WTC11 (cell line): ENCODE results near the gene MEDAG. TPM values are rescaled to one million over a fixed set of nuclear protein-coding genes. Genes with fewer than 3 reads are reported as not detected.

ENCODE experiments used
- ATAC-seq: fragments of 200-7000 bp; cut with Tn5 transposase; 2 replicates; pipeline ENCODE4 v1.10.0; 2021; ENCODE audit warnings: mild to moderate bottlenecking, moderate library complexity
- CTCF ChIA-PET: fragments of 300-600 bp; sonication (Branson Sonifier 250); formaldehyde crosslinking; loops from one replicate; lab custom pipeline; 2021; ENCODE audit warnings: antibody characterized with exemption; lab: Charles Lee
- POLR2A ChIA-PET: fragments of 350-600 bp; sonication (Branson Sonifier 250); formaldehyde crosslinking; loops from one replicate; lab custom pipeline; 2021; ENCODE audit warnings: antibody characterized with exemption; lab: Charles Lee
- DNase-seq: peaks from one replicate; pipeline ENCODE4 v3.0.0; 2021; ENCODE audit warnings: low spot score
- H3K27ac Mint-ChIP-seq: 2 replicates; pipeline ENCODE4 v1.8.0; 2021; ENCODE audit warnings: mixed read lengths
- H3K27me3 Mint-ChIP-seq: 2 replicates; pipeline ENCODE4 v1.8.0; 2021; ENCODE audit warnings: low read depth, mild to moderate bottlenecking, moderate library complexity, mixed read lengths
- H3K36me3 Mint-ChIP-seq: 2 replicates; pipeline ENCODE4 v1.8.0; 2021; ENCODE audit warnings: mixed read lengths
- H3K4me1 Mint-ChIP-seq: 2 replicates; pipeline ENCODE4 v1.8.0; 2022; ENCODE audit warnings: mixed read lengths
- H3K4me3 Mint-ChIP-seq: 2 replicates; pipeline ENCODE4 v1.8.0; 2021; ENCODE audit warnings: mild to moderate bottlenecking, moderate library complexity, mixed read lengths
- H3K9me3 Mint-ChIP-seq: 2 replicates; pipeline ENCODE4 v1.8.0; 2021; ENCODE audit warnings: mixed read lengths
- AFF4 ChIP-seq: sonication (generic); formaldehyde crosslinking; IDR thresholded peaks from 2 replicates; pipeline ENCODE4 v1.8.1; 2023; ENCODE audit warnings: mild to moderate bottlenecking, missing genetic modification reagents, borderline replicate concordance
- CREM ChIP-seq: sonication (generic); formaldehyde crosslinking; IDR thresholded peaks from 2 replicates; pipeline ENCODE4 v1.8.1; 2022; ENCODE audit warnings: mild to moderate bottlenecking, missing genetic modification reagents, moderate library complexity
- E2F4 ChIP-seq: sonication (generic); formaldehyde crosslinking; IDR thresholded peaks from 2 replicates; pipeline ENCODE4 v1.8.1; 2022; ENCODE audit warnings: low read depth, mild to moderate bottlenecking, moderate library complexity, missing genetic modification reagents, borderline replicate concordance
- ETV6 ChIP-seq: sonication (generic); formaldehyde crosslinking; IDR thresholded peaks from 2 replicates; pipeline ENCODE4 v1.8.1; 2022; ENCODE audit warnings: mild to moderate bottlenecking, missing genetic modification reagents
- FOXK1 ChIP-seq: sonication (generic); formaldehyde crosslinking; IDR thresholded peaks from 2 replicates; pipeline ENCODE4 v1.8.0; 2022; ENCODE audit warnings: mild to moderate bottlenecking, moderate library complexity, missing genetic modification reagents
- FOXP4 ChIP-seq: sonication (generic); formaldehyde crosslinking; IDR thresholded peaks from 2 replicates; pipeline ENCODE4 v1.8.0; 2022; ENCODE audit warnings: mild to moderate bottlenecking, missing genetic modification reagents
- GABPB1 ChIP-seq: sonication (generic); formaldehyde crosslinking; IDR thresholded peaks from 2 replicates; pipeline ENCODE4 v1.8.1; 2023; ENCODE audit warnings: mild to moderate bottlenecking, missing genetic modification reagents
- IRF2 ChIP-seq: sonication (generic); formaldehyde crosslinking; IDR thresholded peaks from 2 replicates; pipeline ENCODE4 v1.8.0; 2022; ENCODE audit warnings: low read depth, missing genetic modification reagents, borderline replicate concordance
- MLX ChIP-seq: sonication (generic); formaldehyde crosslinking; IDR thresholded peaks from 2 replicates; pipeline ENCODE4 v1.8.1; 2023; ENCODE audit warnings: mild to moderate bottlenecking, missing genetic modification reagents, moderate library complexity
- NR3C1 ChIP-seq: sonication (generic); formaldehyde crosslinking; conservative IDR thresholded peaks from 2 replicates; pipeline ENCODE4 v1.8.1; 2023; ENCODE audit warnings: low read depth, mild to moderate bottlenecking, missing genetic modification reagents
- OVOL2 ChIP-seq: fragments of 250-450 bp; sonication (Bioruptor Pico); IDR thresholded peaks from 2 replicates; pipeline ENCODE4 v1.9.0; 2021; ENCODE audit warnings: mild to moderate bottlenecking, borderline replicate concordance
- SOX15 ChIP-seq: fragments of 250-450 bp; sonication (Bioruptor Pico); IDR thresholded peaks from 2 replicates; pipeline ENCODE4 v1.9.0; 2021; ENCODE audit warnings: mild to moderate bottlenecking
- TCF7 ChIP-seq: sonication (generic); formaldehyde crosslinking; IDR thresholded peaks from 2 replicates; pipeline ENCODE4 v1.8.0; 2022; ENCODE audit warnings: mild to moderate bottlenecking, low read depth, missing genetic modification reagents, moderate library complexity
- USF1 ChIP-seq: sonication (generic); formaldehyde crosslinking; IDR thresholded peaks from 2 replicates; pipeline ENCODE4 v1.8.0; 2022; ENCODE audit warnings: mild to moderate bottlenecking, missing genetic modification reagents
- ZBTB43 ChIP-seq: sonication (generic); formaldehyde crosslinking; IDR thresholded peaks from 2 replicates; pipeline ENCODE4 v1.8.1; 2023; ENCODE audit warnings: mild to moderate bottlenecking, missing genetic modification reagents
- ZNF138 ChIP-seq: sonication (generic); formaldehyde crosslinking; conservative IDR thresholded peaks from 2 replicates; pipeline ENCODE4 v1.8.1; 2022; ENCODE audit warnings: mild to moderate bottlenecking, moderate library complexity, missing genetic modification reagents
- ZNF425 ChIP-seq: fragments of 250-450 bp; sonication (Bioruptor Pico); conservative IDR thresholded peaks from 2 replicates; pipeline ENCODE4 v1.9.0; 2021; ENCODE audit warnings: mild to moderate bottlenecking
- ZNF512 ChIP-seq: sonication (generic); formaldehyde crosslinking; IDR thresholded peaks from 2 replicates; pipeline ENCODE4 v1.8.1; 2022; ENCODE audit warnings: missing genetic modification reagents, borderline replicate concordance
- ZNF671 ChIP-seq: fragments of 250-450 bp; sonication (Bioruptor Pico); IDR thresholded peaks from 2 replicates; pipeline ENCODE4 v1.8.0; 2021; ENCODE audit warnings: mild to moderate bottlenecking
- ZSCAN18 ChIP-seq: fragments of 250-450 bp; sonication (Bioruptor Pico); IDR thresholded peaks from 2 replicates; pipeline ENCODE4 v2.1.2; 2022; ENCODE audit warnings: mild to moderate bottlenecking, moderate library complexity
- total RNA-seq: library from RNA; stranded (reverse); gene quantifications from 3 replicates; pipeline ENCODE4 v1.2.3, GENCODE V29; 2021

The MEDAG gene
- total RNA-seq, 1 experiment from 2014 or later, result 2.1 TPM

GRCh38 chr13:30861836-30862467, 44.1 kb upstream of the MEDAG start (continued):
- no peak for TF ChIP-seq AFF4 (CRISPR knock-in tag)
- no peak for TF ChIP-seq ZNF671 (CRISPR knock-in tag)
- TF ChIP-seq ZBTB43 (CRISPR knock-in tag), result no peak
- TF ChIP-seq TCF7 (CRISPR knock-in tag), result no peak
- TF ChIP-seq SOX15 (CRISPR knock-in tag), result no peak
- TF ChIP-seq ETV6 (CRISPR knock-in tag), result no peak
- TF ChIP-seq NR3C1 (CRISPR knock-in tag), result no peak
- TF ChIP-seq OVOL2 (CRISPR knock-in tag), result no peak
- no peak for TF ChIP-seq E2F4 (CRISPR knock-in tag)
- TF ChIP-seq ZNF512, result no peak

GRCh38 chr13:30862707-30863106, 43.4 kb upstream of the MEDAG start:
- Mint-ChIP-seq H3K4me1 (peaks cover 49% of the 10 kb centered on the region), H3K27ac (no peak overlapping the region), H3K4me3 (peak overlapping the region; percentile 69), H3K9me3 (peaks cover 9% of the 10 kb centered on the region), H3K27me3 (peaks cover 45% of the 10 kb centered on the region), H3K36me3 (no peaks in the 10 kb centered on the region)
- ChIA-PET CTCF (interaction anchor here (0.9 to 2.3 kb wide), 11 partner anchors 9 to 245 kb away, joined by 3 to 22 read pairs (median 5); no protein-coding TSS in a partner anchor), POLR2A (interaction anchor here (0.6 to 1.1 kb wide), 2 partner anchors 11 to 108 kb away, joined by 3 to 4 read pairs; no protein-coding TSS in a partner anchor)
- ATAC-seq, result peak; percentile 6
- DNase-seq, result peak; percentile 22
- no peak for TF ChIP-seq ZNF425 (CRISPR knock-in tag)
- TF ChIP-seq ZSCAN18 (CRISPR knock-in tag), result no peak
- TF ChIP-seq GABPB1 (CRISPR knock-in tag), result no peak
- no peak for TF ChIP-seq ZNF138 (CRISPR knock-in tag)
- no peak for TF ChIP-seq USF1
- TF ChIP-seq SOX15 (CRISPR knock-in tag), result no peak
- no peak for TF ChIP-seq FOXP4 (CRISPR knock-in tag)
- TF ChIP-seq MLX, result no peak
- TF ChIP-seq IRF2 (CRISPR knock-in tag), result no peak
- TF ChIP-seq FOXK1 (CRISPR knock-in tag), result no peak
- no peak for TF ChIP-seq CREM (CRISPR knock-in tag)
- TF ChIP-seq TCF7 (CRISPR knock-in tag), result no peak
